ENCODE measurements around the gene AKAP1. TPM values are rescaled to one million over a fixed set of nuclear protein-coding genes. Genes with fewer than 3 reads are reported as not detected.

The AKAP1 gene
- total and polyA plus RNA-seq, 4 donors, result 31.3 to 58.5 (median 39.8) TPM

- DNase-seq (ENCODE audit: low spot score), result no peak
- Histone ChIP-seq H3K4me1 (ENCODE audit: control insufficient read depth in 4 of 4, insufficient read depth in 4 of 4, low read length in 3 of 4) (peaks cover 11 to 60% (median 51%) of the 10 kb centered on the region in 4 donors), H3K36me3 (ENCODE audit: control insufficient read depth in 4 of 4, insufficient read depth in 3 of 4, low read depth in 1 of 4, low read length in 3 of 4) (no peaks in the 10 kb centered on the region), H3K27me3 (ENCODE audit: control insufficient read depth in 4 of 4, insufficient read depth in 4 of 4, low read length in 3 of 4) (no peaks in the 10 kb centered on the region), H3K27ac (ENCODE audit: low read depth in 1 of 2, low read length in 2 of 2) (no peak overlapping the region), H3K9ac (ENCODE audit: low read depth in 1 of 2, low read length in 2 of 2) (no peak overlapping the region), H3K4me3 (ENCODE audit: low read depth in 1 of 3, low read length in 3 of 3) (no peak overlapping the region), H3K9me3 (ENCODE audit: control insufficient read depth in 4 of 4, low read length in 3 of 4) (no peaks in the 10 kb centered on the region)
- TF ChIP-seq JUND (IDR thresholded peaks at IDR 0.05) (no peak), FOXA2 (IDR thresholded peaks at IDR 0.05) (no peak), ZBTB33 (IDR thresholded peaks at IDR 0.05) (no peak), RAD21 (IDR thresholded peaks at IDR 0.05) (no peak), CTCF (IDR thresholded peaks at IDR 0.05; ENCODE audit: low read depth, low read length, missing input control) (no peak), EGR1 (IDR thresholded peaks at IDR 0.05; ENCODE audit: low read depth in 2 of 2) (no peak), YY1 (IDR thresholded peaks at IDR 0.05) (no peak), TAF1 (conservative IDR thresholded peaks at IDR 0.05) (no peak), FOXA1 (IDR thresholded peaks at IDR 0.05) (no peak), SP1 (IDR thresholded peaks at IDR 0.05) (no peak), MAX (IDR thresholded peaks at IDR 0.05) (no peak), HNF4G (IDR thresholded peaks at IDR 0.05) (no peak), HNF4A (conservative IDR thresholded peaks at IDR 0.05) (no peak), RXRA (IDR thresholded peaks at IDR 0.05) (no peak), NR2F2 (IDR thresholded peaks at IDR 0.05) (no peak), ATF3 (IDR thresholded peaks at IDR 0.05) (no peak), REST (IDR thresholded peaks at IDR 0.05) (no peak), GABPA (IDR thresholded peaks at IDR 0.05 in 1 of 2, conservative IDR thresholded peaks at IDR 0.05 in 1 of 2) (no peak)
- 62% methylated on average over 8 of the region's 8 CpGs for WGBS
Measured at GRCh38 chr17:57105591-57105990, 20.5 kb downstream of the AKAP1 start.
